ENCODE results near the gene HIVEP2.

- no peak for TF ChIP-seq YY1 (IDR thresholded peaks at IDR 0.05; ENCODE audit: insufficient read depth, insufficient read length)
- no peak for TF ChIP-seq ZNF274 (IDR thresholded peaks at IDR 0.05; ENCODE audit: low read depth, low read length)
These were observed 148.4 kb downstream of the HIVEP2 start for GRCh38 chr6:142796571-142796970.
